ENCODE measurements around the gene USP32.
"Not testable (repeated sequence)": the region's sequence is repeated elsewhere in the genome, so short reads cannot be mapped to it uniquely, and the experiment has no call there.

USP32 gene

GRCh38 chr17:60231691-60232090, 160.2 kb downstream of the USP32 start:
- TF ChIP-seq, protein P1, sequence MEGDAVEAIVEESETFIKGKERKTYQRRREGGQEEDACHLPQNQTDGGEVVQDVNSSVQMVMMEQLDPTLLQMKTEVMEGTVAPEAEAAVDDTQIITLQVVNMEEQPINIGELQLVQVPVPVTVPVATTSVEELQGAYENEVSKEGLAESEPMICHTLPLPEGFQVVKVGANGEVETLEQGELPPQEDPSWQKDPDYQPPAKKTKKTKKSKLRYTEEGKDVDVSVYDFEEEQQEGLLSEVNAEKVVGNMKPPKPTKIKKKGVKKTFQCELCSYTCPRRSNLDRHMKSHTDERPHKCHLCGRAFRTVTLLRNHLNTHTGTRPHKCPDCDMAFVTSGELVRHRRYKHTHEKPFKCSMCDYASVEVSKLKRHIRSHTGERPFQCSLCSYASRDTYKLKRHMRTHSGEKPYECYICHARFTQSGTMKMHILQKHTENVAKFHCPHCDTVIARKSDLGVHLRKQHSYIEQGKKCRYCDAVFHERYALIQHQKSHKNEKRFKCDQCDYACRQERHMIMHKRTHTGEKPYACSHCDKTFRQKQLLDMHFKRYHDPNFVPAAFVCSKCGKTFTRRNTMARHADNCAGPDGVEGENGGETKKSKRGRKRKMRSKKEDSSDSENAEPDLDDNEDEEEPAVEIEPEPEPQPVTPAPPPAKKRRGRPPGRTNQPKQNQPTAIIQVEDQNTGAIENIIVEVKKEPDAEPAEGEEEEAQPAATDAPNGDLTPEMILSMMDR (IDR thresholded peaks at IDR 0.05; ENCODE audit: insufficient read depth, missing control alignments): no peak
- FAIRE-seq (no peak), DNase-seq (ENCODE audit: insufficient read length, low spot score) (no peak)

DNA sequence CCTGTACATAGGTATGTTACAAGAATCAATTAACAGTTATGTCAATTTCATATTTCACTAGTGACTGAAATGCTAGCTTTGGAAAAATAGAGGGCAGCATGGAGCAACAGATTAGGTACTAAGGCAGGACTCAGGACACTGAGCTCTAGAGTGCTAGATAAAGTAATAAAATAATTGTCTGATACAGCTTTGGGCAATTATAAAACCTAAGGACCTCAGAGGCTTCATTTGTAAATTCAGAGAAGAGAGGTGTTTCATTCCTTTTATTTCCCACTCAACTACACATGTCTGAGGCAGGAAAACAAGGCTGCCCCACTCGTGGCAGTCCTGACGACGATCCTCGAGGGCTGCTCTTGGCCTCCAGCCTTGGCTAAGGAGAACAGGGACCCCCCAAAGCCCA, 160.7 kb downstream of the USP32 start:
- DNase-seq (ENCODE audit: insufficient read length, low spot score) (no peak), FAIRE-seq (no peak)
- TF ChIP-seq, protein P1 (IDR thresholded peaks at IDR 0.05; ENCODE audit: insufficient read depth, missing control alignments): peak; percentile 86

GRCh38 chr17:60230358-60230757, 161.6 kb downstream of the USP32 start:
- FAIRE-seq (no peak), DNase-seq (ENCODE audit: insufficient read length, low spot score) (no peak)
- TF ChIP-seq, protein P1 (IDR thresholded peaks at IDR 0.05; ENCODE audit: insufficient read depth, missing control alignments): no peak

GRCh38 chr17:60229188-60229802, 162.6 kb downstream of the USP32 start:
- DNase-seq (ENCODE audit: insufficient read length, low spot score): no peak
- TF ChIP-seq, protein P1 (IDR thresholded peaks at IDR 0.05; ENCODE audit: insufficient read depth, missing control alignments): peak; percentile 56
- no peak for FAIRE-seq

DNA sequence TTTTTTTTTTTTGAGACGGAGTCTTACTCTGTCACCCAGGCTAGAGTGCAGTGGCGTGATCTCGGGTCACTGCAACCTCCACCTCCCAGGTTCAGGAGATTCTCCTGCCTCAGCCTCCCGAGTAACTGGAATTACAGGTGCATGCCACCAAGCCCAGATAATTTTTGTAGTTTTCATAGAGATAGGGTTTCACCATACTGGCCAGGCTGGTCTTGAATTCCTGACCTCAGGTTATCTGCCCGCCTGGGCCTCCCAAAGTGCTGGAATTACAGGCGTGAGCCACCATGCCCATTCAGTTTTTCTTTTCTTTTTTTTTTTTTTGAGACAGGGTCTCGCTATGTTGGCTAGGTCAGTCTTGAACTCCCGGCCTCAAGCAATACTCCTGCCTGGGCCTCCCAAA, 164.7 kb downstream of the USP32 start:
- FAIRE-seq; DNase-seq (ENCODE audit: insufficient read length, low spot score): not testable (repeated sequence)

DNA sequence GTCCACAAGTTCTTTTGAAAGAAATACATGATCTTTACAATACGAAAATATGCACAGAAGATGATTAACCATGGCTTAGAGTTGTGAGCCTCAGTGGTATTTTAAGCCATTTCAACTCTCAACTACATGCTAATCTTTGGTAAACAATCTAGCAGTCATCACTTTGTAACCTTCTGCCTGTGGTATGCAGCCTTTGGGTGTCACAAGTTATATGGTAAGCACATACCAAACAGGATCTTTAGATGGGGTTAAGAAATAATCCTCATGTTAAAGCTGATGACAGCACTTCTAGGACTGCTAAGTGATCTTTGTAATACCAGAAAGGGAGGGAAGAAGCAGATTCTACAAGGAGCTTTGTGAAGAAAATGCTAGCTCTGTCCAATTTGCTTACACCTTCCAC, 167.9 kb downstream of the USP32 start:
- no peak for FAIRE-seq
- TF ChIP-seq, protein P1 (IDR thresholded peaks at IDR 0.05; ENCODE audit: insufficient read depth, missing control alignments): no peak
- DNase-seq (ENCODE audit: insufficient read length, low spot score): no peak

GRCh38 chr17:60223456-60223855, 168.5 kb downstream of the USP32 start:
- TF ChIP-seq, protein P1 (IDR thresholded peaks at IDR 0.05; ENCODE audit: insufficient read depth, missing control alignments): no peak
- no peak for FAIRE-seq

DNA sequence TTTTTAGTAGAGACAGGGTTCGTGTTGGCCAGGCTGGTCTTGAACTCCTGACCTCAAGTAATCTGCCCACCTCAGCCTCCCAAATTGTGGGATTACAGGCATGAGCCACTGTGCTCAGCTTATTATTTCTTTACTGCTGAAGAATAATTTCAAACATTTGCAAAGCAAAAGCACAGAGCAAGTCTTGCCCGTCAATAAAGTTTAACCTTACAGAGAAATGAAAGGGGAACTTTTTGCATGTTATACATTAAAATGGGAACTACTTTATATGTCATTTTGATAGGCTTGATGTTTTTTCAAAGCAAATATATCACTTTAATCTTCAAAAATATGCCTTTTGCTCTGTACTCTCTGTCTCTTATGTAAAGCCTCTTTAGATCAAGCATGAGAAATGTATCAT, 173.2 kb downstream of the USP32 start:
- not testable (repeated sequence) for FAIRE-seq; DNase-seq (ENCODE audit: insufficient read length, low spot score)

More at GRCh38 chr17:60223456-60223855, 168.5 kb downstream of the USP32 start:
- DNase-seq (ENCODE audit: insufficient read length, low spot score): no peak

DNA sequence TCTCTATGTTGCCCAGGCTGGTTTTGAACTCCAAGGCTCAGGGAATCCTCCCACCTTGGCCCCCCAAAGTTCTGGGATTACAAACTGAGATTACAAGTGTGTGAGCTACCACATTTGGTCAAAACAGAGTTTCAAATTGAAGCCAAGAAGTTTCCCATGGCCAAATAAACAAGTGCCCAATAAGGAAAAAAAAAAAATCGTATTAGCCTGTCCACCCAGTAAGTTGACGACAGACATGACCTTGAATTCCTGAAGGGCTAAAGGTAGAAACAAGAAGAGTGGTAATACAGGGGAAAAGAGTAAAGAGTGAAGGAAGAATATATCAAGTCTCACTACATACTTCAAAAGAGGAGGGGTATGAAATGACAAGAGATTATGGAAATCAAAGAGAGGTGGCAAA, 176.0 kb downstream of the USP32 start:
- DNase-seq (ENCODE audit: insufficient read length, low spot score); FAIRE-seq: not testable (repeated sequence)

DNA sequence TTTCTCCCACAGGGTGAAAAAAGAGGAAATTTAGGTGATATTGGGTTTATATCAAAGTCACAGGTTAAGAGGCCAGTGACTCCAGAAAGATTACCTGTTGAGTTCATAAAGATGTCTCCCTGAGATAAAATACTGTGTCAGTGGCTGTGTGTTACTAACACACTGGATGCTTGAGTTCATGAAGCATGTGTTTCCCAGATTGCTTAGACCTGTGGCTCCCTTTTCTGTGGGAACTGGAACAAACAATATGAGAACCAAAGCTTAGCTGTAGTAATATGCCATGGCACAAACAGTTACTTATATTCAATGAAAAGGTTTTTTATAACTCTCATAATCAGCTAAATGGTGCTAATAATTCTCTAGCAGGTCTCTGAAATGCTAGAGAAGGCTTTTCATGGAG, 180.7 kb downstream of the USP32 start:
- not testable (repeated sequence) for FAIRE-seq; DNase-seq (ENCODE audit: insufficient read length, low spot score)

DNA sequence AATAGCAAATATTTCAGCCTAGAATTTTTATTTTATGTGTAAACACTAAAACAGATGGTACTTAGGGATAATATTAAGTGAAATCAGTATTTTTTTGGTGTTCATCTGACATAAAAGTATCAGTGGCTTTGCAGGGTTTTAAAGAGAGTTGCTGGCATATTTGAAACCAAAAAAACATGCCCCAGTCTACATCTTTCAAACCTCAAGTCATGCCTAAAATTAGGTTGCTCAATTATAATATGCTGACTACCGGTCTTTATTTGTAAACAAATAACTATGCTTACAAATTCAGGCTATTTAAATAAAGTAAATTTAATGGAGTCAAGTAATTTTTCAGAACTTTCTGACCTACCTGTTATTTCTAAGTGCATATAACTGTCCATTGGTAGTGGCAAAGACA, 183.6 kb downstream of the USP32 start:
- not testable (repeated sequence) for DNase-seq (ENCODE audit: insufficient read length, low spot score); FAIRE-seq

DNA sequence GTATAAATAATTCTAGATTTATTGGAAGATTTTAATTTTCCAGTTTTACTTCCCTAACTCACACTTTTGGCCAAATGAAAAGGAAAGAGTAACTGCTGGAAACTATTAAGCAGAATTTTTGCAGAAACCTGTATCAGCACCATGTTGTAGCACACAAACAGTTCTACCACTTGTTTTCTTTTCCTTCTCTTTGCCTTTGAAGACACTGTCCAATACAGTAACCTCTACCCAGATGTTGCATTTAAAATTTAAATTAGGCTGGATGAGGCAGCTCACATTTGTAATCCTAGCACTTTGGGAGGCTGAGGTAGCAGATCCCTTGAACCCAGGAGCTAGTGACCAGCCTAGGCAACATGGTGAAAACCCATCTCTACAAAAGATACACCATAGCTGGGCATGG, 186.2 kb downstream of the USP32 start:
- FAIRE-seq; DNase-seq (ENCODE audit: insufficient read length, low spot score): not testable (repeated sequence)

- DNase-seq (ENCODE audit: insufficient read length, low spot score); FAIRE-seq: not testable (repeated sequence)
Observed at GRCh38 chr17:60198630-60199029, 193.3 kb downstream of the USP32 start.
